GM12875 (cell line): ENCODE results near the gene LONP2.

Source experiments
- H3K4me3 ChIP-seq: one replicate; pipeline ENCODE4 v1.5.1; 2011; ENCODE audit warnings: low read depth, low read length, control low read depth
- CTCF ChIP-seq: IDR thresholded peaks from 2 replicates; pipeline ENCODE4 v1.5.1; 2011; ENCODE audit warnings: low read depth, mild to moderate bottlenecking, control low read depth, inconsistent platforms, low read length, moderate library complexity, borderline replicate concordance; ENCODE audit not compliant: insufficient read depth

The LONP2 gene

GRCh38 chr16:48276102-48276501 is 32.0 kb downstream of the LONP2 start:
- no peak for TF ChIP-seq CTCF
- no peak overlapping the region for H3K4me3 ChIP-seq

DNA sequence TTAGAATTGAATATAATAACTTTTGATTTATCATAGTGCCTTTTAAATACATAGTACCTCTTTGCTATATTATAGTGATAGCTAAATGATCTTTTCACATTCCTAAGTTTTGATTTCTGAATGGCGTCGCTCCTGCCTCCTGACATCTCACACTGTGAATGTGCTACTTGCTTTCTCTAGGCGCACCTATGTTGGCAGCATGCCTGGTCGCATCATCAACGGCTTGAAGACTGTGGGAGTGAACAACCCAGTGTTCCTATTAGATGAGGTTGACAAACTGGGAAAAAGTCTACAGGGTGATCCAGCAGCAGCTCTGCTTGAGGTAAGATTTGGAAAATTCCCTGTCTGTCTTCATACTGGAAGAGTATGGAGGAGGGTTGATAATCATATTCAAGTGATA is 33.1 kb downstream of the LONP2 start:
- no peak overlapping the region for H3K4me3 ChIP-seq

GRCh38 chr16:48279199-48279598 is 35.1 kb downstream of the LONP2 start:
- no peak for TF ChIP-seq CTCF

More for the DNA sequence above, 33.1 kb downstream of the LONP2 start:
- TF ChIP-seq CTCF, result no peak

GRCh38 chr16:48280546-48280945 is 36.4 kb downstream of the LONP2 start:
- no peak overlapping the region for H3K4me3 ChIP-seq
- no peak for TF ChIP-seq CTCF

More at GRCh38 chr16:48279199-48279598, 35.1 kb downstream of the LONP2 start:
- H3K4me3 ChIP-seq, result no peak overlapping the region

DNA sequence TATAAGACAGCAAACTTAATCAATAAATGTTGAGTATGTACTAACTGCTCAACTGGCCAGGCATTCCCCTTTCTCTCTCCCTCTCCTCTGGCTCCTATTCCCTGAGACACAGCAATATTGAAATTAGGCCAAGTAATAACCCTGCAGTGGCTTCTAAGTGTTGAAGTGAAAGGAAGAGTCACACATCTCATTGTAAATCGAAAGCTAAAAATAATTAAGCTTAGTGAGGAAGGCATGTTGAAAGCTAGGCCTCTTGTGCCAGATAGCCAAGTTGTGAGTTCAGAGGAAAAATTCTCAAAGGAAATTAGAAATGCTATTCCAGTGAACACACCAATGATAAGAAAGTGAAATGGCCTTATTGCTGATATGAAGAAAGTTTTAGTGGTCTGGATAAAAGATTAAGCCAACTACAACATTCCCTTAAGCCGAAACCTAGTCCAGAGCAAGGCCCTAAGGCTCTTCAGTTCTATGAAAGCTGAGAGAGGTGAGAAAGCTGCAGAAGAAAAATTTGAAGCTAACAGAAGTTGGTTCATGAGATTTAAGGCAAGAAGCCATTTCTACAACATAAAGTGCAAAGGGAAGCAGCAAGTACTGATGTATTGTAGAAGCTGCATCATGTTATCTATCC is 38.6 kb downstream of the LONP2 start:
- H3K4me3 ChIP-seq, result no peak overlapping the region
- TF ChIP-seq CTCF, result no peak

DNA sequence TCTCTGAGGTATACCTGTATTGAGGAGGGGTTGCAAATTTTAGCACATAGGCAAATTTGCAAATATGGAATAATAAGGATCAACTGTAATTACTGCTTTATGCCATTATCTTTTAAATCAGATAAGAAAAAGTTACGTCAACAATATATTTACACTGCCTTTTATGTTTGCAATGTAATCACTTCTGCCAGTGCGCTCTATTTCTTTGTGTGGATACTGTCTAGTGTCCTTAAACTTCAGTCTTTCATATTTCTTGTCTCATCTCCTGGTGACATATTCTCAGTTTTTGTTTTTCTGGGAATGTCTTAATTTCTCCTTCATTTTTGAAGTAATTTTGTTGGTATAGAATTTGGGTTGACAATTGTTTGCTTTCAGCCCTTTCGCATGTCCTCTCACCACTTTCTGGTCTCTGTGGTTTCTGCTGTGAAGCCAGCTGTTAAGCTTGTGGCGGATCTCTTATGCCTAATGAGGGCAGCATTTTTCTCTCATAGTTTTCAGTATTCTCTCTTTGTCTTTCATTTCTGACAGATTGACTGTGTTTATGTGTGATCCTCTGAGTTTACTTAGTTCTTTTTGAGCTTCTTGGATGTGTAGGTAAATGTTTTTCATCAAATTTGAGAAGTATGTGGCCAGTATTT is 40.8 kb downstream of the LONP2 start:
- no peak overlapping the region for H3K4me3 ChIP-seq
- no peak for TF ChIP-seq CTCF

DNA sequence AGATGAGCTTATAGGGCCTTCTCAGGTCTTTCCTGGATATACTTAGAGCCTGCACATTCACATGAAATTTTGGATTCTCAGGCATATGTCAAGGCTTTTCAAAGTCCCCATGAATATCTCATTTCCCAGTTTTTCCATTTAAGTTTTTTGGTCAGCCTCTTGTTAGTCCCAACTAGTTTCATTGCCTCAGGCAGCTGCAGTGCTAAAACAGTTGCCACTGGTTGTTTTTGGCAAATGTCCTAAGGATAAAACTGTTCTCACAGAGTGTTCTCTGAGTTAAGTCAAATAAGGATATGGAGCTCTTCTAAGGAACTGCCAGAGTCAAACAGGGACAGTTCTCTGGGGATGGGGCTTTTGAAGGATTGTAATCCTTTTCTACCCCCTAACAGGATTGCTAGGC is 43.1 kb downstream of the LONP2 start:
- no peak overlapping the region for H3K4me3 ChIP-seq
- no peak for TF ChIP-seq CTCF
